Measurements from ENCODE around the gene ORC1. TPM values are rescaled to one million over a fixed set of nuclear protein-coding genes. Genes with fewer than 3 reads are reported as not detected.

ORC1 gene
- 1 to 10 TPM; 2.2 to 3.3 TPM for total RNA-seq

DNA sequence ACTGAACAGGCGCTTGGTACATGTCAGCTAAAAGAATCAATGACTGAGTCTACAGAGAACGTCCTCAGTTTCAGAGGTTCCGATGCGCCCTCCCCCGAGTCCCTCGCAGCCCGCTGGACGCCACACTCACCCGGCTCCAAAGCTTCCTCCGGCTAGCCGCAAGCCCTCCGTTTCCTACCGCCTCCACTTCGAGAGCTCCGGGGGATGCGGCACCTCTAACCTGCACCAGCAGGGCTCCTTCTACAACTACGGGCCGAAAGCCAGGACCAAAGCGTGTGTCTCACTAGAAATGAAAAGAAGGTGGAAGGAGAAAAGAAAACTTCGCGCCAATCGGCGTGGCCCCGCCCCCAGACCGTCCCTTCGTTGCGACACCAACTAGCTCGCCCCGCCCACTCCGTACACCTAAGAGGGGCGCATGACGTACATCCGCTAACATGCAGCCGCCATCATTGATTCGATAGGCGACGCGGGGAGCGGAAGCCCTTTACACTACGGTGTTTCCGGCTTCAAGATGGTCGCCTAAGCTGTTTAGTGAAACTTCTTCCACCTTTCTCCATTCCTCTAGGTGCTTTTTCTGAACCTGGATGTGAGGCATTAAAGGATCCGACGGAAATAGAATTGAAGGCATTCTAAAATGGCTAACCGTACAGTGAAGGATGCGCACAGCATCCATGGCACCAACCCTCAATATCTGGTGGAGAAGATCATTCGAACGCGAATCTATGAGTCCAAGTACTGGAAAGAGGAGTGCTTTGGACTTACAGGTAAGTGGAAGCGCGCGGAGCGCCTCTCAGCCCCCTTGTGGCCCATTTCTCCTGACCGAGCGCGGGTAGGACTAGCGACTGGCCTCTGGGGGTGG lies at the start of gene ORC1, which contains the start of gene PRPF38A:
TSS of gene ORC1 (minus strand) at position 308 of the 859 bp plus-strand sequence. CDS start 2,200 bp downstream, outside the sequence.
TSS of gene PRPF38A (plus strand) at position 487 of the 859 bp plus-strand sequence. CDS start at position 635, 148 bp downstream.
- H3K27ac ChIP-seq = peak within 1 kb of the TSS; percentile 83 to 85
- peak within 1 kb of the TSS; percentile 57 to 65 for H3K4me3 ChIP-seq
- intact Hi-C loops (cut with DNase I) = loop anchor here (2.0 to 10.0 kb wide), 4 partner anchors 38 to 513 kb away; partner anchors contain the start of genes CC2D1B and ZFYVE9
- no peaks in the 10 kb centered on the region for H3K27me3 ChIP-seq (replicated peaks; ENCODE audit: insufficient read depth)
- no peaks in the 10 kb centered on the region for H3K36me3 ChIP-seq
- H3K4me1 ChIP-seq (replicated peaks) = no peaks in the 10 kb centered on the region
- DNase-seq (ENCODE audit: low spot score) = peak; percentile 99
- peak; percentile 50 for TF ChIP-seq POLR2A (IDR thresholded peaks at IDR 0.05)
- peak; percentile 99 for TF ChIP-seq POLR2AphosphoS5 (IDR thresholded peaks at IDR 0.05)
- TF ChIP-seq, protein P1, sequence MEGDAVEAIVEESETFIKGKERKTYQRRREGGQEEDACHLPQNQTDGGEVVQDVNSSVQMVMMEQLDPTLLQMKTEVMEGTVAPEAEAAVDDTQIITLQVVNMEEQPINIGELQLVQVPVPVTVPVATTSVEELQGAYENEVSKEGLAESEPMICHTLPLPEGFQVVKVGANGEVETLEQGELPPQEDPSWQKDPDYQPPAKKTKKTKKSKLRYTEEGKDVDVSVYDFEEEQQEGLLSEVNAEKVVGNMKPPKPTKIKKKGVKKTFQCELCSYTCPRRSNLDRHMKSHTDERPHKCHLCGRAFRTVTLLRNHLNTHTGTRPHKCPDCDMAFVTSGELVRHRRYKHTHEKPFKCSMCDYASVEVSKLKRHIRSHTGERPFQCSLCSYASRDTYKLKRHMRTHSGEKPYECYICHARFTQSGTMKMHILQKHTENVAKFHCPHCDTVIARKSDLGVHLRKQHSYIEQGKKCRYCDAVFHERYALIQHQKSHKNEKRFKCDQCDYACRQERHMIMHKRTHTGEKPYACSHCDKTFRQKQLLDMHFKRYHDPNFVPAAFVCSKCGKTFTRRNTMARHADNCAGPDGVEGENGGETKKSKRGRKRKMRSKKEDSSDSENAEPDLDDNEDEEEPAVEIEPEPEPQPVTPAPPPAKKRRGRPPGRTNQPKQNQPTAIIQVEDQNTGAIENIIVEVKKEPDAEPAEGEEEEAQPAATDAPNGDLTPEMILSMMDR (IDR thresholded peaks at IDR 0.05) = peak in 2 of 4 experiments; percentile 53 to 56
- H3K9me3 ChIP-seq = no peaks in the 10 kb centered on the region
- under 1% methylated on average over 57 of the region's 57 CpGs for WGBS

DNA sequence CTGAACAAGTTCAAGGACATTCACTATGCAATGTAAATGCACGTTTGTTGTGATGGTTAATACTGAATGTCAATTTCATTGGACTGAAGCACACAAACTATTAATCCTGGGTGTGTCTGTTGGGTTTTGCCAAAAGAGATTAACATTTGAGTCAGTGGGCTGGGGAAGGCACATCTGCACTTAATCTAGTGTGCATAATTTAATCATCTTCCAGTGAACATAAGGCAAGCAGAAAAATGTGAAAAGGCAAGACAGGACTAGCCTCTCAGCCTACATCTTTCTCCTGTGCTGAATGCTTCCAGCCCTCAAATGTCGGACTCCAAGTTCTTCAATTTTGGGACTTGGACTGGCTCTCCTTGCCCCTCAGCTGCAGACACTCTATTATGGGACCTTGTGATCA lies 40.2 kb upstream of the ORC1 start:
- Histone ChIP-seq H3K27me3 (replicated peaks; ENCODE audit: insufficient read depth) (no peaks in the 10 kb centered on the region), H3K27ac (no peak overlapping the region), H3K4me1 (replicated peaks) (no peaks in the 10 kb centered on the region), H3K4me3 (no peak overlapping the region), H3K9me3 (no peaks in the 10 kb centered on the region), H3K36me3 (no peaks in the 10 kb centered on the region)
- DNase-seq (ENCODE audit: low spot score) = no peak
- 59% methylated on average over 2 of the region's 2 CpGs for WGBS
- intact Hi-C loops (cut with DNase I) = no loop called here
- TF ChIP-seq POLR2AphosphoS5 (IDR thresholded peaks at IDR 0.05) = no peak

DNA sequence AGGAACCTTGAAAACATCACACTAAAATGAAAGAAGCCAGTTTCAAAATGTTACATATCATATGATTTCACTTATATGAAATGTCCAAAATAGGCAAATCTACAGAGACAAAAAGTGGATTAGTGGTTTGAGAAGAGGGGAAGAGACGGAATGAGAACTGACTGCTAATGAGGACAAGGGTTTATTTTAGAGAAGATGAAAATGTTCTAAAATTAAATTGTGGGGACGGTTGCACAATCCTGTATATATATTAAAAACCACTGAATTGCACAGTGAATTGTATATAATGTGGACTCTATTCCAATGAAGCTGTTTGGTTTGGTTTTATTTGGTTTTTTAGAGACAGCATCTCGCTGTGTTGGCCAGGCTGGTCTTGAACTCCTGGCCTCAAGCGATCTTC lies 35.8 kb upstream of the ORC1 start:
- H3K36me3 ChIP-seq = no peaks in the 10 kb centered on the region
- intact Hi-C loops (cut with DNase I) = no loop called here
- TF ChIP-seq, protein P1 (IDR thresholded peaks at IDR 0.05) = no peak
- TF ChIP-seq POLR2A (IDR thresholded peaks at IDR 0.05) = no peak
- TF ChIP-seq POLR2AphosphoS5 (IDR thresholded peaks at IDR 0.05) = no peak
- no peak overlapping the region for H3K27ac ChIP-seq
- no peak overlapping the region for H3K4me3 ChIP-seq
- no peaks in the 10 kb centered on the region for H3K27me3 ChIP-seq (replicated peaks; ENCODE audit: insufficient read depth)
- no peak for DNase-seq (ENCODE audit: low spot score)
- H3K9me3 ChIP-seq = no peaks in the 10 kb centered on the region
- 94% methylated on average over 4 of the region's 4 CpGs for WGBS
- no peaks in the 10 kb centered on the region for H3K4me1 ChIP-seq (replicated peaks)

DNA sequence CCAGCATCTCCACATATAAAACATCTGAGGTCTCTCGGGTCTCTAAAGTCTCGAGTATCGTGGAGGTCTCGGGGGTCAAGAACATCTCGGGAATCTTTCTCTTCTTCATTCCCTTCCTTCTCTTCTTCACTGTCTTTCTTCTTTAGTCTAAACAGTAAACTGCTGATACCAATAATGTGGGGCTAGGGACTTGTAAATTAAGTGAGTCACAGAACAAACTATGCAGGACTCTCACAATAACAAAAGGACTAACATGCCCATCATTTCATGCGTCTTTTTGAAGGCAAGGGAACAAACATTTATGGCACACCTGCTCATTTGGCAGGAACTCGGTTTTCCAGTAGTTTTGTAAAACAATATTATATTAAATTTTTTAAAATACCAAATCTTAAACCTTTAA lies 32.6 kb upstream of the ORC1 start:
- intact Hi-C loops (cut with DNase I) = no loop called here
- DNase-seq (ENCODE audit: low spot score) = no peak
- Histone ChIP-seq H3K27ac (no peak overlapping the region), H3K4me1 (replicated peaks) (no peaks in the 10 kb centered on the region), H3K4me3 (no peak overlapping the region), H3K36me3 (no peaks in the 10 kb centered on the region), H3K9me3 (no peaks in the 10 kb centered on the region), H3K27me3 (replicated peaks; ENCODE audit: insufficient read depth) (no peaks in the 10 kb centered on the region)
- 75% methylated on average over 7 of the region's 7 CpGs for WGBS
- TF ChIP-seq POLR2A (IDR thresholded peaks at IDR 0.05) = no peak
- no peak for TF ChIP-seq POLR2AphosphoS5 (IDR thresholded peaks at IDR 0.05)
- TF ChIP-seq, protein P1 (IDR thresholded peaks at IDR 0.05) = no peak

DNA sequence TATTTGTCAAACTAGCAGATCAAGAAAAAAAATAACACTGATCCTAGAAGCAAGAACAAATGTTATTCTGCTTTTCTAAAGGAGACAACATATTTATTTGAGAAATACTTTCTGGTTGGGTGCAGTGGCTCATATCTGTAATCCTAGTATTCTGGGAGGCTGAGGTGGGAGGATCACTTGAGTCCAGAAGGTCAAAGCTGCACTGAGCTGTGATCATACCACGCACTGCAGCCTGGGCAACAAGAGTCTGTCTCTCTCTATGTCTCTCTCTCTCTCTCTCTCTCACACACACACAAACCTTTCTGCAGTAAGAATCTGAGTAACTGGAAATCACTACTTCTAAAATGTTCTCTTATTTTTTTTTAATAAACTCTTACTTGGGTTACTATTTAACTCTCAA lies 31.4 kb upstream of the ORC1 start:
- intact Hi-C loops (cut with DNase I) = no loop called here
- TF ChIP-seq POLR2AphosphoS5 (IDR thresholded peaks at IDR 0.05) (no peak), POLR2A (IDR thresholded peaks at IDR 0.05) (no peak)
- TF ChIP-seq, protein P1 (IDR thresholded peaks at IDR 0.05) = no peak
- Histone ChIP-seq H3K27ac (no peak overlapping the region), H3K4me3 (no peak overlapping the region), H3K9me3 (no peaks in the 10 kb centered on the region), H3K27me3 (replicated peaks; ENCODE audit: insufficient read depth) (no peaks in the 10 kb centered on the region), H3K4me1 (replicated peaks) (no peaks in the 10 kb centered on the region), H3K36me3 (no peaks in the 10 kb centered on the region)
- DNase-seq (ENCODE audit: low spot score) = no peak
- WGBS = 90% methylated on average over 1 of the region's 1 CpG
